ENCODE measurements around the gene MATK. TPM values are rescaled to one million over a fixed set of nuclear protein-coding genes. Genes with fewer than 3 reads are reported as not detected.
"Not testable (repeated sequence)": the region's sequence is repeated elsewhere in the genome, so short reads cannot be mapped to it uniquely, and the experiment has no call there.

MATK gene
- total and polyA plus RNA-seq, 7 donors = 0.16 to 0.68 (median 0.32) TPM

GRCh38 chr19:3768748-3769099 is 17.5 kb downstream of the MATK start:
- H3K4me3 ChIP-seq = no peak overlapping the region
- ATAC-seq = no peak
- peaks cover 0 to 51% of the 10 kb centered on the region in 2 donors for H3K36me3 ChIP-seq (ENCODE audit: insufficient read depth in 1 of 2, low read depth in 1 of 2)
- no peak overlapping the region for H3K27ac ChIP-seq
- no peak for TF ChIP-seq CTCF (IDR thresholded peaks at IDR 0.05)
- H3K9me3 ChIP-seq = no peaks in the 10 kb centered on the region
- peaks cover 0 to 5% (median 0%) of the 10 kb centered on the region in 3 donors for H3K27me3 ChIP-seq (ENCODE audit: insufficient read depth in 3 of 3, low read length in 2 of 3)
- WGBS, 3 donors = 80 to 94% (median 92%) methylated on average over 7 of the region's 7 CpGs
- peaks cover under 1% of the 10 kb centered on the region for H3K4me1 ChIP-seq
- intact Hi-C loops (cut with DNase I) = no loop called here
- DNase-seq = no peak

- Histone ChIP-seq H3K4me1 (peaks cover 4% of the 10 kb centered on the region), H3K36me3 (ENCODE audit: insufficient read depth in 1 of 2, low read depth in 1 of 2) (peaks cover 0 to 51% of the 10 kb centered on the region in 2 donors), H3K27me3 (ENCODE audit: insufficient read depth in 3 of 3, low read length in 2 of 3) (peaks cover 0 to 5% (median 0%) of the 10 kb centered on the region in 3 donors), H3K9me3 (no peaks in the 10 kb centered on the region), H3K27ac (no peak overlapping the region), H3K4me3 (no peak overlapping the region)
- intact Hi-C loops (cut with DNase I) = no loop called here
- 79 to 84% (median 82%) methylated on average over 22 to 25 of the region's 25 CpGs for WGBS, 3 donors
- DNase-seq (no peak), ATAC-seq (peak in 1 of 4 donors; percentile 15)
- no peak for TF ChIP-seq CTCF (IDR thresholded peaks at IDR 0.05)
Observed at GRCh38 chr19:3768015-3768747, 18.0 kb downstream of the MATK start.

- no peaks in the 10 kb centered on the region for H3K9me3 ChIP-seq
- no peak for TF ChIP-seq CTCF (IDR thresholded peaks at IDR 0.05)
- DNase-seq = peak in 1 of 2 donors; percentile 52
- no peak for ATAC-seq
- H3K27ac ChIP-seq = no peak overlapping the region
- peaks cover 0 to 51% of the 10 kb centered on the region in 2 donors for H3K36me3 ChIP-seq (ENCODE audit: insufficient read depth in 1 of 2, low read depth in 1 of 2)
- H3K4me1 ChIP-seq = peaks cover 4% of the 10 kb centered on the region
- H3K4me3 ChIP-seq = no peak overlapping the region
- WGBS, 3 donors = 90 to 93% (median 93%) methylated on average over 23 of the region's 23 CpGs
- peaks cover 0 to 5% (median 0%) of the 10 kb centered on the region in 3 donors for H3K27me3 ChIP-seq (ENCODE audit: insufficient read depth in 3 of 3, low read length in 2 of 3)
- intact Hi-C loops (cut with DNase I) = no loop called here
Observed at GRCh38 chr19:3767050-3767449, 19.1 kb downstream of the MATK start.

- TF ChIP-seq CTCF (IDR thresholded peaks at IDR 0.05) = no peak
- 87 to 95% (median 95%) methylated on average over 7 of the region's 7 CpGs for WGBS, 3 donors
- Histone ChIP-seq H3K4me3 (no peak overlapping the region), H3K9me3 (no peaks in the 10 kb centered on the region), H3K36me3 (ENCODE audit: insufficient read depth in 1 of 2, low read depth in 1 of 2) (peaks cover 0 to 51% of the 10 kb centered on the region in 2 donors), H3K27ac (no peak overlapping the region), H3K4me1 (peaks cover 4% of the 10 kb centered on the region), H3K27me3 (ENCODE audit: insufficient read depth in 3 of 3, low read length in 2 of 3) (peaks cover 0 to 2% (median 0%) of the 10 kb centered on the region in 3 donors)
- ATAC-seq (no peak), DNase-seq (no peak)
- intact Hi-C loops (cut with DNase I) = no loop called here
Observed at GRCh38 chr19:3766520-3766919, 19.7 kb downstream of the MATK start.

GRCh38 chr19:3765757-3766156 is 20.4 kb downstream of the MATK start:
- ATAC-seq; H3K9me3 ChIP-seq; DNase-seq; H3K4me1 ChIP-seq; H3K4me3 ChIP-seq; H3K27me3 ChIP-seq (ENCODE audit: insufficient read depth in 3 of 3, low read length in 2 of 3); H3K27ac ChIP-seq; intact Hi-C loops (cut with DNase I): not testable (repeated sequence)
- peaks cover 0 to 51% of the 10 kb centered on the region in 2 donors for H3K36me3 ChIP-seq (ENCODE audit: insufficient read depth in 1 of 2, low read depth in 1 of 2)
- WGBS, 3 donors = 94 to 98% (median 96%) methylated on average over 5 of the region's 5 CpGs
